GM12872 (cell line): Measurements from ENCODE around the gene MRPL17.

Experiments
- TF ChIP-seq, protein P1 (sequence below): IDR thresholded peaks from 3 replicates; pipeline ENCODE4 v1.5.1; 2011; ENCODE audit warnings: low read depth, mild to moderate bottlenecking, low read length, moderate library complexity; ENCODE audit not compliant: insufficient read depth

Gene MRPL17

GRCh38 chr11:6633422-6634408 is 49.4 kb downstream of the MRPL17 start:
- TF ChIP-seq, protein P1, sequence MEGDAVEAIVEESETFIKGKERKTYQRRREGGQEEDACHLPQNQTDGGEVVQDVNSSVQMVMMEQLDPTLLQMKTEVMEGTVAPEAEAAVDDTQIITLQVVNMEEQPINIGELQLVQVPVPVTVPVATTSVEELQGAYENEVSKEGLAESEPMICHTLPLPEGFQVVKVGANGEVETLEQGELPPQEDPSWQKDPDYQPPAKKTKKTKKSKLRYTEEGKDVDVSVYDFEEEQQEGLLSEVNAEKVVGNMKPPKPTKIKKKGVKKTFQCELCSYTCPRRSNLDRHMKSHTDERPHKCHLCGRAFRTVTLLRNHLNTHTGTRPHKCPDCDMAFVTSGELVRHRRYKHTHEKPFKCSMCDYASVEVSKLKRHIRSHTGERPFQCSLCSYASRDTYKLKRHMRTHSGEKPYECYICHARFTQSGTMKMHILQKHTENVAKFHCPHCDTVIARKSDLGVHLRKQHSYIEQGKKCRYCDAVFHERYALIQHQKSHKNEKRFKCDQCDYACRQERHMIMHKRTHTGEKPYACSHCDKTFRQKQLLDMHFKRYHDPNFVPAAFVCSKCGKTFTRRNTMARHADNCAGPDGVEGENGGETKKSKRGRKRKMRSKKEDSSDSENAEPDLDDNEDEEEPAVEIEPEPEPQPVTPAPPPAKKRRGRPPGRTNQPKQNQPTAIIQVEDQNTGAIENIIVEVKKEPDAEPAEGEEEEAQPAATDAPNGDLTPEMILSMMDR = no peak

- TF ChIP-seq, protein P1 = no peak
Observed at GRCh38 chr11:6632116-6633073, 50.7 kb downstream of the MRPL17 start.

- TF ChIP-seq, protein P1 = no peak
Observed at GRCh38 chr11:6631361-6631890, 51.7 kb downstream of the MRPL17 start.

GRCh38 chr11:6630632-6631291 is 52.4 kb downstream of the MRPL17 start:
- TF ChIP-seq, protein P1 = no peak
